ENCODE data around the gene NXNL1.
"Not testable (repeated sequence)": the region's sequence is repeated elsewhere in the genome, so short reads cannot be mapped to it uniquely, and the experiment has no call there.

Gene NXNL1, protein sequence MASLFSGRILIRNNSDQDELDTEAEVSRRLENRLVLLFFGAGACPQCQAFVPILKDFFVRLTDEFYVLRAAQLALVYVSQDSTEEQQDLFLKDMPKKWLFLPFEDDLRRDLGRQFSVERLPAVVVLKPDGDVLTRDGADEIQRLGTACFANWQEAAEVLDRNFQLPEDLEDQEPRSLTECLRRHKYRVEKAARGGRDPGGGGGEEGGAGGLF

DNA sequence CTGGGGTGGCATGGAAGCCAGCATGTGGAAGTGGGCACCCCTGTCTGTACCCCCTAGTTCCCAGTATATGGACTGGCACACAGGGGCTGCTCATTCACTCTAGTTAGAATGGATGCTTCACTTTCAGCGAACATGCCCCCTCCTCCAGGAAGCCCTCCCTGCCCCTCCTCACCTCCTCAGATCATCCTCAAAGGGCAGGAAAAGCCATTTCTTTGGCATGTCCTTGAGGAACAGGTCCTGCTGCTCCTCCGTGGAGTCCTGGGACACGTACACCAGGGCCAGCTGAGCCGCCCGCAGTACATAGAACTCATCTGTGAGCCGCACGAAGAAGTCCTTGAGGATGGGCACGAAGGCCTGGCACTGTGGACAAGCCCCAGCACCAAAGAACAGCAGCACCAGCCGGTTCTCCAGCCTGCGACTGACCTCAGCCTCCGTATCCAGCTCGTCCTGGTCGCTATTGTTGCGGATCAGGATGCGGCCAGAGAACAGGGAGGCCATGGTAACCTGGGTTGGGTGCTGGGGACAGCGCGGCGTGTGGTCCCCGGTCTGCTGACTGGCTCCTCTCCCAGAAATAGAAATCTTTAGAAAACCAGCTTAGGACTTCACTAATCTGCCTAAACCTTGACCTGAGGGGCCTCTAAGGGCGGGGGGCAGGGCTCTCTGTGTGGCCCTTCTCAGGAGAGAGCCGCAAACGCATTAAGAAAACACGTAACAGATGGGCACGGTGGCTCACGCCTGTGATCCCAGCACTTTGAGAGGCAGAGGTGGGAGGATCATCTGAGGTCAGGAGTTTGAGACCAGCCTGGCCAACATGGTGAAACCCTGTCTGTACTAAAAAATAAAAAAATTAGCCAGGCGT, at the start of gene NXNL1:
NXNL1 (minus strand) TSS at position 555 of the 859 bp plus-strand sequence; CDS start at position 498, 57 bp downstream.
- in situ Hi-C loops (cut with HindIII; ENCODE audit: low sequenced_read_pairs): no loop called here

DNA sequence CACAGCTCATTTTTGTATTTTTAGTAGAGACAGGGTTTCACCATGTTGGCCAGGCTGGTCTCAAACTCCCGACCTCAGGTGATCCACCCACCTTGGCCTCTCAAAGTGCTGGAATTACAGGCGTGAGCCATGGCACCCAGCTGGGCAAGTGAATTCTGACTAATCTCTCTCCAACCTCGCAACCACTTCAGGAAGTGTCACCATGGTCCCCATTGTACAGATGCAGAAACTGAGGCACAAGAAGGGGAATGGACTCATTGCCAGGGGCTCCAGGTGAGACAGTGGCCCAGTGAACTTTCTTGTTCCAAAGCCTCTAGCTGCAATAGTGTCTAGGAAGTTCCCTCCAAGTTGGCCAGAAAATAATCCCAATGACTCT, 47.8 kb upstream of the NXNL1 start:
- in situ Hi-C loops (cut with HindIII; ENCODE audit: low sequenced_read_pairs): not testable (repeated sequence)

DNA sequence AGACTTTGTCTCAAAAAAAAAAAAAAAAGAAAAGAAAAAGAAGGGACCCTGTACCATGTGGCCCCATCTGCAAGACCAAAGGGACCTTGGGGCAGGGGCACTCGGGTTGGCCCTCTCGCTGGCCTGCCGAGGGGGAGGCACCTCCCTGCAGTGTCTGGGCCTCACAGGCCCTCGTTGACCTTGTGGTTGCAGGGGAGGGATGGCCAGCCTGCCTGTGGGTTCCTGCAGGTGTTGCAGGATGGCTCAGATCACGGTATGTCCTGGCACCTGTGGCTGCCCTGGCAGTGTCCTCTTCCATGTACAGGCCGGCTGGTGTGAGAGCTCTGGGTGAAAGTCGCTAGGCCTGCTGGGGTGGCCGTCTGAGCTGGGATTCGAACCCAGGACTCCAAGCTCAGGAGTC, 46.0 kb upstream of the NXNL1 start:
- in situ Hi-C loops (cut with HindIII; ENCODE audit: low sequenced_read_pairs): no loop called here

DNA sequence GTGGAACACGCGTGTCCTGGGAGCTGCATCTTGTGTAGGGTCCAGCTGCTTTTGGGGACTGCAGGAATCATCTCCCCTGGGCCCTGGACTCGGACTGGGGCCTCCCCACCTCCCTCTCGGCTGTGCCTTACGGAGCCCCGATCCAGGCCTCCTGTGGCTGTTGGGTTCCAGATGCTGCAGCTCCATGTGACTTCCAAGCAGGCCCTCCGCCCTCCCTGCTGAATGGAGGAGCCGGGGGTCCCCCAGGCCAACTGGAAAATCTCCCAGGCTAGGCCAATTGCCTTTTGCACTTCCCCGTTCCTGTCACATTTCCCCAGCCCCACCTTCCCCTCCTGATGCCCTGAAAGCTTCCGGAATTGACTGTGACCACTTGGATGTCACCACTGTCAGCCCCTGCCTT, 44.5 kb upstream of the NXNL1 start:
- in situ Hi-C loops (cut with HindIII; ENCODE audit: low sequenced_read_pairs): no loop called here

DNA sequence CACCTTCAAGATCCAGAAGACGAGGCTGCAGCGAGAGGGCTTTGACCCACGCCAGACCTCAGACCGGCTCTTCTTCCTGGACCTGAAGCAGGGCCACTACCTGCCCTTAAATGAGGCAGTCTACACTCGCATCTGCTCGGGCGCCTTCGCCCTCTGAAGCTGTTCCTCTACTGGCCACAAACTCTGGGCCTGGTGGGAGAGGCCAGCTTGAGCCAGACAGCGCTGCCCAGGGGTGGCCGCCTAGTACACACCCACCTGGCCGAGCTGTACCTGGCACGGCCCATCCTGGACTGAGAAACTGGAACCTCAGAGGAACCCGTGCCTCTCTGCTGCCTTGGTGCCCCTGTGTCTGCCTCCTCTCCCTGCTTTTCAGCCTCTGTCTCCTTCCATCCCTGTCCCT, 43.7 kb upstream of the NXNL1 start:
- in situ Hi-C loops (cut with HindIII; ENCODE audit: low sequenced_read_pairs): no loop called here

DNA sequence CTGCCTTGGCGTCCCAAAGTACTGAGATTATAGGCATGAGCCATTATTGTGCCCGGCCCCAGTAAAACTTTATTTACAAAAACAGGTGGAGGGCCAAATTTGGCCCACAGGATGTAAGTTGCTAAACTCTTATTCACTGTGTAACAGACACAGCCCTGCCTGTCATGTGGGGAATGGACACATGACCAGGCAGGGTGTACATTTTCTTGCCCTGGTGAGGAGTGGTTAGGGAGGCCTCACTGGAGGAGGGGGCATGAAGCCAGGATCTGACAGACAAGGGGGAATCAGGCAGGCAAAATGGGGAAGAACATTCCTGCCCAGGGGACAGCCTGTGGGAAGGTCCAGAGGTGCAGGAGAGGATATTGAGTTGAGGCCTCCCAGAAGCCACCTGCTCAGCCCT, 43.3 kb upstream of the NXNL1 start:
- in situ Hi-C loops (cut with HindIII; ENCODE audit: low sequenced_read_pairs): no loop called here

DNA sequence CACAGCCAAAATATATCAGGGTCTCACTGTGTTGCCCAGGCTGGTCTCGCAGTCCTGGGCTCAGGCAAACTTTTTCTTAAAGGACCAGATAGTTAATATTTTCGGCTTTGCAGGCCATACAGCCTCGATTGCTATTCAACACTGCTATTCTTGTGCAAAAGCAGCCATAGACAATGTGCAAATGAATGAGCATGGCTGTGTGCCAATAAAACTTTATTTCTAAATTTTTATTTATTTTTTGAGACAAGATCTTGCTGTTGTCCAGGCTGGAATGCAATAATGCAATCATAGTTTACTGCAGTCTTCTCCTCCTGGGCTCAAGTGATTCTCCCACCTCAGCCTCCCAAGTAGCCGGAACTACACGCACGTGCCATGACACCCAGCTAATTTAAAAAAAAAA, 42.5 kb upstream of the NXNL1 start:
- in situ Hi-C loops (cut with HindIII; ENCODE audit: low sequenced_read_pairs): no loop called here

DNA sequence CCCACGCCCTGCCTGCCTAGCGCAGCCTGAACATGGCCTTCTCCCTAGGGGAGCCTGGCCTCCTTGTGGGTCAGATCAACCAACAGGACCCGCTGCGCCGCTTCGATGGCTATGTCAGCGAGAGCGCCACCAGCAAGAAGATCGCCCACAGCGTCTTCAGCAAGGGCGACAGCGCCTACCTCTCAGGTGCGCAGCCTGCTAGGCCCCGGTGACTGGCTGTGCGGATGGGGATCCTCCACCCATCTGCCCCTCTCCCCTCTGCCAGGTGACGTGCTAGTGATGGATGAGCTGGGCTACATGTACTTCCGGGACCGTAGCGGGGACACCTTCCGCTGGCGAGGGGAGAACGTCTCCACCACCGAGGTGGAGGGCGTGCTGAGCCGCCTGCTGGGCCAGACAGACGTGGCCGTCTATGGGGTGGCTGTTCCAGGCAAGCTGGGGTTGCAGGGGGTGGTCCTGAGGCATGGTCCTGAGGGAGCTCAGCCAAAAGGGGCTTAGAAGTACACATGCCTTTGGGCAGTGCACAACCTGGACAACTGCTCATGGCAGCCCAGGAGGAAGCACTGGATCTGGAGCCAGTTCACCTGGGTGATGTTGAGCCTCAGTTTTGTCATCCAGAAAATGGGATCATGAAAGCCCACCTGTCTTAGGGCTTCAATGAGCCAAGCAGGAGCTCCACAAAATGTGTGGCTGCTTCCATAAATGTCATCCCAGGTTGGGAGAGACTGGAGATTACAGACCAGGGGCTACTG, 39.9 kb upstream of the NXNL1 start:
- in situ Hi-C loops (cut with HindIII; ENCODE audit: low sequenced_read_pairs): no loop called here

DNA sequence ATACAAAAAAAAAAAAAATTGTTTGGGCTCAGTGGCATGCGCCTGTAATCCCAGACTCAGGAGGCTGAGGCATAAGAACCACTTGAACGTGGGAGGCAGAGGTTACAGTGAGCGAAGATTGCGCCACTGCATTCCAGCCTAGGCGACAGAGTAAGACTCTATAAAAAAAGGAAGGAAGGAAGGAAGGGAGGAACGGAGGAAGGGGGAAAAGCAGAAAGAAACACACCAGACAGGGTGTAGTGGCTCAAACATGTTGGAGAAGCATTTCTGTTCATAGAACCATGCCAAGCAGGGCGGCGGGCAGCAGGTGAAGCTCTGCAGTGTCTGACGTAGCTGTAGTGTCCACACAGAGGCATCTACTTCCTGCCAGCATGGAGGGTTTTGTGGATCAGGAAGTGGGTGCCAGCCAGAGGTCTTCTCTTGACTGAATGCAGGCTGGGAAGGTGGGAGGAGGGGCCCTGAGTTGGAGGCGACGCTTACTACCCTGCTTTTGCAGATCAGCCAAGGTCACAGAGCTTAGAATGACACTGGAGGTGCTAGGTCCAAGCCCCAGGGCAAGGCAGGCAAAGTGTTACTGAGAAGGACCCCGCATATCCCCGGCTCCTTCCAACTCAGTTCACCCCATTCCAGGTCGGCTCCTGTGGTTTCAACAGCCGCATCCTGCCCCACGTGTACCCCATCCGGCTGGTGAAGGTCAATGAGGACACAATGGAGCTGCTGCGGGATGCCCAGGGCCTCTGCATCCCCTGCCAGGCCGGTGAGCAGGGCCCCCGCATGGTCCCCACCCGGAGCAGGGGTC, 39.1 kb upstream of the NXNL1 start:
- in situ Hi-C loops (cut with HindIII; ENCODE audit: low sequenced_read_pairs): no loop called here

DNA sequence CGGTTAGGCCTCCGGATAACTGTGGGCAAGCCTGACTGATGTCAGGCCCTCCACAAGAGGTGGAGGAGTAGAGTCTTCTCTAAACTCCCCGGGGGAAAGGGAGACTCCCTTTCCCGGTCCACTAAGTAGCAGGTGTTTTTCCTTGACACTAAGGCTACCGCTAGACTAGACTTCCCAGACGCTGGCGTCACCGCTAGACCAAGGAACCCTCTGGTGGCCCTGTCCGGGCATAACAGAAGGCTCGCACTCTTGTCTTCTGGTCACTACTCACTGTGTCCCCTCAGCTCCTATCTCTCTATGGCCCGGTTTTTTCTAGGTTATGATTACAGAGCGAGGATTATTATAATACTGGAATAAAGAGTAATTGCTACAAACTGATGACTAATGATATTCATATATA, 38.3 kb upstream of the NXNL1 start:
- in situ Hi-C loops (cut with HindIII; ENCODE audit: low sequenced_read_pairs): not testable (repeated sequence)

DNA sequence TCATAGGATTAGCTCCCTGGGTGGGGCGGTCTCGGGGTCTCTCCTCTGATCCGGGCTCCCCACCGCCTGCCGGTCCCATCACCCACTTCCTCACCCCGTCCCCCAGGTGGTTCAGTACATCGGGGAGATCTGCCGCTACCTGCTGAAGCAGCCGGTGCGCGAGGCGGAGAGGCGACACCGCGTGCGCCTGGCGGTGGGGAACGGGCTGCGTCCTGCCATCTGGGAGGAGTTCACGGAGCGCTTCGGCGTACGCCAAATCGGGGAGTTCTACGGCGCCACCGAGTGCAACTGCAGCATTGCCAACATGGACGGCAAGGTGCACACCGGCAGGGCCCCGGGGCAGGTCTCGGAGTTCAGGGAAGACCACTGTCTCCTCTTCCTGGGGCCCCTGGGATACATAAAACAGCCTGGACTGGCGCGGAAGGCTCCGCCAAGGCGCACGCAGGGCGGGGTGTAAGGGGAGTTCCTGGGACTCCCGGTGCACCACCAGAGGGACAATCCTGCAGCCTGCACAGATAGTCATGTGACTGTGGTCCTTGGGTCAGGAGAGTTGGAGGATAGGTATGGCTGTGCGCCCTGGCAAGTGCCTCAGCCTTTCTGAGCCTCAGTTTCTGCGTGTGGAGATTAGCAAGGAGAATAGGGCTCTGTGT, 36.5 kb upstream of the NXNL1 start:
- in situ Hi-C loops (cut with HindIII; ENCODE audit: low sequenced_read_pairs): no loop called here

DNA sequence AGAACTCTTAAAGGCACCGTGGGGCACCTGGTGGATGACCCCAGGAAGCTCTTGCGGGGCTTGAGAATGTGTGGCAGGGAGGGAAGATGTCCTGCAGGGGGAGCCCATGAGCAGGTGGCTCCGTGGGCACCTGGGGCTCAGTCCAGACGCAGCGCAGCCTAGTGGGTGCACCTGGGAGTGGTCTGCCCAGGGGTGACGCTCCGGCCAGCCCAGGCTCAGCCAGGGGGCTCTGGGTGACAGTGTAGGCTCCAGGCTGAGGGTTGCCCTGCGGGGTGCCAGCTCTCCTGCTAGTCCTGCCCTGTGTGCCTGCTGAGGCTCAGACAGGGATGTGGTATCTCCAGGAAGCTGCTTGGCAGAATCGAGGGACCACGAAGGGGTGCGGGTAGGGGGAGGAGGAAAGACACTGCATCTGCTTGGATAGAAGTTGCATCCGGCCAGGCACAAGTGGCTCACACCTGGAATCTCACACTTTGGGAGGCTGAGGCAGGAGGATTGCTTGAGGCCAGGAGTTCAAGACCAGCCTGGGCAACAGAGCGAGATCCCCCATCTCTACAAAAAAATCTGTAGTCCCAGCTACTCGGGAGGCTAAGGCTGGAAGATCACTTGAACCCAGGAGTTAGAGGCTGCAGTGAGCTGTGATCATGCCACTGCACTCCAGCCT, 35.7 kb upstream of the NXNL1 start:
- in situ Hi-C loops (cut with HindIII; ENCODE audit: low sequenced_read_pairs): no loop called here

DNA sequence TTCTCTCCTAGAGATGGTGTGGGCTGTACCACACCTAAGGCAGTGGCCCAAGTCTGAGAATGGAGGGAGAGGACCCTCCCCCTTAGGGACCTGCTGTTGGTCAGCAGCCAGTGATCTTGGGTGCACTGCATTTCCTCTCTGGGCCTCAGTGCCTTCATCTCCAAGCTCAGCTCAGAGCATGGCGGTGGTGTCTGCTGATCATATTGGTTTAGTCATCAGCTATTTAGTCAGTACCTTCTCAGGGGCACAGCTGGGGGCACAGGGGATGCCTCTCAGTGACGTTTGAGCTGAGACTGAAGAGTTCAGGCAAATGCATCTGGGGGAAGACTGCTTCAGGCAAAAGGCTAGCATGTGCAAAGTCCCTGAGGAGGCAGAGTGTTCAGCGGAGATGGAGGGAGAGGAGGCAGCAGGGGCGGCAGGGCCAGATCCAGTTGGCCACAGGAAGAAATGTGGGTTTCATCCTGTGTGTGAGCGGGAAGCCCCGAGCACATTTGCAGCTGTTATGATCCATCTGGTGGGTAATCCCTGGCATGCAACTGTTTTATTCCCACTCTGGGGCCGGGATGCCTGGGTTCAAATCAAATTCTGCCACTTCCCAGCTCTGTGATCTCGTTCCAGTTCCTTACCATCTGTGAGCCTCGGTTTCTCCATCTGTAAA, 35.0 kb upstream of the NXNL1 start:
- in situ Hi-C loops (cut with HindIII; ENCODE audit: low sequenced_read_pairs): no loop called here

DNA sequence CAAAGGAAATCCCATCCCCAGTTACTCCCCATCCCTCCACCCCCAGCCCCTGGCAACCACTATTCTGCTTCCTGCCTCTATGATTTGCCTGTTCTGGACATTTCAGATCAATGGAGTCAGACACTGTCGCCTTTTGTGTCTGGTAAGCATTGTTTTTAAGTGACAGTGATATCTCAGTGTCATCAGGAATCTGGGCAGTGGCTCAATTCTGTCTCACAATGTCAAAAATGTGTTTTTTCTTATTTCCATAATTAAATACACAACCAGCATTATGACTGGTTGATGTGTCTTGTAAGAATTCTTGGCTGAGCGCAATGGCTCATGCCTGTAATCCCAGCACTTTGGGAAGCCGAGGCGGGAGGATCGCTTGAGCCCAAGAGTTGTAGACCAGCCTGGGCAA, 30.6 kb upstream of the NXNL1 start:
- in situ Hi-C loops (cut with HindIII; ENCODE audit: low sequenced_read_pairs): no loop called here

DNA sequence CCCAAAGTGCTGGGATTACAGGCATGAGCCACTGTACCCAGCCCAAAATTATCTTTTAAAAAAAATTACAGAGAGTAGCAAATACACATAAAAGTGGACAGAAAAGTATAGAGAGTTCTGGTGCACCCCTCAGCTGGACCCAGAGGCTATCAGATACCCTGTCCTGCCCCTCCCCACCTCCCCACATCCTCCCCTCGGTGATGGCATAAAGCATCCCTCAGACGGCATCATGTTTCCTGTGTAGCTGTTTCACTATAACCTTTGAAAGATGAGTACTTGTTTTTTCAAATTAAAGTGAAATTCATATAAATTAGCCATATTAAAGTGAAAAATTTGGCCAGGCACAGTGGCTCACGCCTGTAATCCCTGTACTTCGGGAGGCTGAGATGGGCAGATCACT, 29.7 kb upstream of the NXNL1 start:
- in situ Hi-C loops (cut with HindIII; ENCODE audit: low sequenced_read_pairs): no loop called here

DNA sequence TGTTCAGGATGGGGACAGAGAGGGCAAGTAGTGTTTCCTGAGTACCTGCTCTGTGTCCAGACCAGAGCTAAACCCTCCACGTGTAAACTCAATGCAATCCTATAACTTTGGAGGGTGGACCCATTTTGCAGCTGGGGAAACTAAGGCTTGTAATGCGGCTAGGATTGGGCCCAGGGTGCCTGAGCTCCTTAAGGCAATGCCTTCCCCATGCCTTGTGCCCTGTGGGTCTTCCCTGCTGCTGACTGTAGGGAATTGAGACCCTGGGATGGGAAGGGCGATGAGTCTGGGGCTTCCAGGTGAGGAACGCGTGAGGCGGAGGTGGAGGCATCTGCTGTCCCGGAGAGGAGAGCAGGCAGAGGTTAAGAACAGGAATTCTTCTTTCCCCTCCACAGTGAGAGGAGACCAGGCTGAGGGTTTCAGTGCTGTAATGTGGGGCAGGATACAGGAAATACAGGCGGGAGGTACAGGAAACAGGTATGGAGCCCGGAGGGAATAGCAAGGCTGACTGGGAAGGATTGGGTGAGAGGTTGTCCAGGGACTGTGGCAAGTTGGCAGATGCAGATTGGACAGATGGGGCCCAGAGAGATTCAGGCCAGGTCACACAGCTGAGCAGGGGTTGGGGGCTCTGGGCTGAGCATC, 28.8 kb upstream of the NXNL1 start:
- in situ Hi-C loops (cut with HindIII; ENCODE audit: low sequenced_read_pairs): no loop called here

DNA sequence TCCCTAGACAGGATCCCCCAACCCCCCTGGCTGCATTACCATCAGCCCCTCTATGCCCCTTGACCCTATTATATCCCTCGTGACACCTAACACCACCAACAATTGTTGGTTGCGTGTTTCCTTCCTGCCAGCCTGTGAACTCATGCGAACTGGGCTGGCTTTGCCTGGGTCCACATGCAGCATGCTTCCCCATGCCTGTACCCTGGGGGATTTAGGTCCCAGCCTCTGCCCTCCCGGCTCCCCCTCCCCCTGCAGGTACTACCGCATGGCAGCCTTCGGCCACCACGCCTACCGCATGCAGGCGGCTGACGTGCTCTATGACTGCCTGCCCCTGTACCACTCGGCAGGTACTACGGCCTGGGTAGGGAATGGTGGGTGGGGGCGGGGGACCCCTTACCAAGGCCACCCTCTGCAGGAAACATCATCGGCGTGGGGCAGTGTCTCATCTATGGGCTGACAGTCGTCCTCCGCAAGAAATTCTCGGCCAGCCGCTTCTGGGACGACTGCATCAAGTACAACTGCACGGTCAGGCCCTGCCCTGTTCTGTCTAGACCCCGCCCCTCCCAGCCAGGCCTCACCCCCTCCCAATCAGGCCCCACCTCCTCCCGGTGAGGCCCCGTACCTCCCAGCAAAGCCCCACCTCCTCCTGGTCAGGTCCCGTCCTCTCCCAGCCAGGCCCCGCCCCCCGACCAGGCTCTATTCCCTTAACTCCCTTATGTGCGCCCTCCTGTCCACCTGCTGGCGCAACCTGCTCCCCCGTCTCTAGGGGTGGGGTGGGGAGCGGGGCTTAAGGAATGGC, 28.1 kb upstream of the NXNL1 start:
- in situ Hi-C loops (cut with HindIII; ENCODE audit: low sequenced_read_pairs): no loop called here

Measured in DLD1 (cell line).